ENCODE data around the gene KCNQ1. TPM values are rescaled to one million over a fixed set of nuclear protein-coding genes. Genes with fewer than 3 reads are reported as not detected.

KCNQ1 gene
- total and polyA plus RNA-seq, 2 of the 13 experiments (the other 11 are each of a cell fraction or from before 2014, with no cell fraction given): 0.02 to 0.08 TPM

DNA sequence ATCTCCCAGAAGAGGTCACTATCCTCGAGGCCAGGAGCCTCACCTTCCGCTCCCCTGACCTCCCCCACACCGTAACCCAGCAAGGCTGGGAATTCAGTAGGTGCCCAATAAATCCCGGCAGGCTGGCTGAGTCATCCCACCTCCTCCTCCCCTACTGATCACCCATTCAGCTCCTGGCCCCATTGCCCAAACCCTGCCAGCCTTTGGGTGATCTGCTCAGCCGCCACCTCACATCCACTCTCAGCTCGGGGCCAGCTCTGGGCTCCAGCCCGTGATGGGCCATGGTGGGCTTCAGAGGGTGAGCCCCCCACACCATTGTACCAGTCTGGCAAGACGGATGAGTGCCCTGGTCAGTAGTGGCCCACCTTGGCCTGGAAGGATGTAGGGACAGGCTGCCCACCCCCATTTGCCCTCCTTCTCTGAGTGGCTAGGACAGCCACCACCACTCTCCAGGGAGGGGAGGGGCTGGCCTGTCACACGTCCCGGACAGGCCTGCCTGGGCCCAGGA, 8.7 kb upstream of the KCNQ1 start:
- no peak overlapping the region for H2AFZ ChIP-seq (ENCODE audit: low read length)
- H3K79me2 ChIP-seq (ENCODE audit: insufficient read depth, low read length): no peaks in the 10 kb centered on the region
- H3K27me3 ChIP-seq (ENCODE audit: control insufficient read depth in 1 of 2, insufficient read depth in 2 of 2, low read length in 2 of 2): peaks cover 10 to 64% of the 10 kb centered on the region in 2 experiments; a peak in 4 of 5 replicates
- H3K4me3 ChIP-seq (replicated peaks in 1 of 3; ENCODE audit: insufficient read depth in 1 of 3, low read depth in 2 of 3, low read length in 3 of 3): no peak overlapping the region
- H3K36me3 ChIP-seq (replicated peaks in 1 of 2; ENCODE audit: control insufficient read depth in 1 of 2, insufficient read depth in 2 of 2, low read length in 2 of 2): no peaks in the 10 kb centered on the region
- DNase-seq (ENCODE audit: low spot score) (no peak), ATAC-seq (no peak; the same call in 2 of the 3 replicates), FAIRE-seq (no peak)
- intact Hi-C loops (cut with micrococcal nuclease; ENCODE audit: unreplicated experiment) (no loop called here), in situ Hi-C loops (cut with HindIII; ENCODE audit: extremely low pct_ligation_motif_present, low pct_unique_long_range_greater_than_20kb) (no loop called here)
- no peaks in the 10 kb centered on the region for H3K9me3 ChIP-seq (ENCODE audit: low read length)
- ChIA-PET POLR2A (no interaction called here), CTCF (ENCODE audit: low intra/inter-chr PET ratio, low total read pairs) (no interaction called here)
- no peaks in the 10 kb centered on the region; the same call in 1 of the 2 replicates for H4K20me1 ChIP-seq (ENCODE audit: insufficient read depth, low read length)
- no peak overlapping the region for H3K27ac ChIP-seq (ENCODE audit: extremely low read length, insufficient read depth, low read length)
- H3K4me1 ChIP-seq (ENCODE audit: insufficient read depth, low read length): no peaks in the 10 kb centered on the region
- no TSS peak for BruUV-seq (replicated peaks)
- TF ChIP-seq POLR2AphosphoS2 (IDR thresholded peaks at IDR 0.05; ENCODE audit: low read depth, low read length) (no peak), REXO4 (CRISPR knock-in tag; IDR thresholded peaks at IDR 0.05; ENCODE audit: borderline replicate concordance) (no peak), ZBTB38 (CRISPR knock-in tag; IDR thresholded peaks at IDR 0.05) (no peak), ZFP36 (IDR thresholded peaks at IDR 0.05; ENCODE audit: borderline replicate concordance, low read depth, low read length, partially characterized antibody) (no peak), GTF2F1 (IDR thresholded peaks at IDR 0.05; ENCODE audit: low read length) (no peak), SMC3 (IDR thresholded peaks at IDR 0.05; ENCODE audit: low read length) (no peak), NFE2L1 (CRISPR knock-in tag; IDR thresholded peaks at IDR 0.05; ENCODE audit: borderline replicate concordance) (no peak)
- TF ChIP-seq, protein P1, sequence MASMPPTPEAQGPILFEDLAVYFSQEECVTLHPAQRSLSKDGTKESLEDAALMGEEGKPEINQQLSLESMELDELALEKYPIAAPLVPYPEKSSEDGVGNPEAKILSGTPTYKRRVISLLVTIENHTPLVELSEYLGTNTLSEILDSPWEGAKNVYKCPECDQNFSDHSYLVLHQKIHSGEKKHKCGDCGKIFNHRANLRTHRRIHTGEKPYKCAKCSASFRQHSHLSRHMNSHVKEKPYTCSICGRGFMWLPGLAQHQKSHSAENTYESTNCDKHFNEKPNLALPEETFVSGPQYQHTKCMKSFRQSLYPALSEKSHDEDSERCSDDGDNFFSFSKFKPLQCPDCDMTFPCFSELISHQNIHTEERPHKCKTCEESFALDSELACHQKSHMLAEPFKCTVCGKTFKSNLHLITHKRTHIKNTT (CRISPR knock-in tag; IDR thresholded peaks at IDR 0.05): no peak
- TF ChIP-seq, protein P2, sequence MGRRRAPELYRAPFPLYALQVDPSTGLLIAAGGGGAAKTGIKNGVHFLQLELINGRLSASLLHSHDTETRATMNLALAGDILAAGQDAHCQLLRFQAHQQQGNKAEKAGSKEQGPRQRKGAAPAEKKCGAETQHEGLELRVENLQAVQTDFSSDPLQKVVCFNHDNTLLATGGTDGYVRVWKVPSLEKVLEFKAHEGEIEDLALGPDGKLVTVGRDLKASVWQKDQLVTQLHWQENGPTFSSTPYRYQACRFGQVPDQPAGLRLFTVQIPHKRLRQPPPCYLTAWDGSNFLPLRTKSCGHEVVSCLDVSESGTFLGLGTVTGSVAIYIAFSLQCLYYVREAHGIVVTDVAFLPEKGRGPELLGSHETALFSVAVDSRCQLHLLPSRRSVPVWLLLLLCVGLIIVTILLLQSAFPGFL (CRISPR knock-in tag; IDR thresholded peaks at IDR 0.05): no peak
- TF ChIP-seq, protein P3, sequence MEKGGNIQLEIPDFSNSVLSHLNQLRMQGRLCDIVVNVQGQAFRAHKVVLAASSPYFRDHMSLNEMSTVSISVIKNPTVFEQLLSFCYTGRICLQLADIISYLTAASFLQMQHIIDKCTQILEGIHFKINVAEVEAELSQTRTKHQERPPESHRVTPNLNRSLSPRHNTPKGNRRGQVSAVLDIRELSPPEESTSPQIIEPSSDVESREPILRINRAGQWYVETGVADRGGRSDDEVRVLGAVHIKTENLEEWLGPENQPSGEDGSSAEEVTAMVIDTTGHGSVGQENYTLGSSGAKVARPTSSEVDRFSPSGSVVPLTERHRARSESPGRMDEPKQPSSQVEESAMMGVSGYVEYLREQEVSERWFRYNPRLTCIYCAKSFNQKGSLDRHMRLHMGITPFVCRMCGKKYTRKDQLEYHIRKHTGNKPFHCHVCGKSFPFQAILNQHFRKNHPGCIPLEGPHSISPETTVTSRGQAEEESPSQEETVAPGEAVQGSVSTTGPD (CRISPR knock-in tag; IDR thresholded peaks at IDR 0.05): no peak
- TF ChIP-seq, protein P4, sequence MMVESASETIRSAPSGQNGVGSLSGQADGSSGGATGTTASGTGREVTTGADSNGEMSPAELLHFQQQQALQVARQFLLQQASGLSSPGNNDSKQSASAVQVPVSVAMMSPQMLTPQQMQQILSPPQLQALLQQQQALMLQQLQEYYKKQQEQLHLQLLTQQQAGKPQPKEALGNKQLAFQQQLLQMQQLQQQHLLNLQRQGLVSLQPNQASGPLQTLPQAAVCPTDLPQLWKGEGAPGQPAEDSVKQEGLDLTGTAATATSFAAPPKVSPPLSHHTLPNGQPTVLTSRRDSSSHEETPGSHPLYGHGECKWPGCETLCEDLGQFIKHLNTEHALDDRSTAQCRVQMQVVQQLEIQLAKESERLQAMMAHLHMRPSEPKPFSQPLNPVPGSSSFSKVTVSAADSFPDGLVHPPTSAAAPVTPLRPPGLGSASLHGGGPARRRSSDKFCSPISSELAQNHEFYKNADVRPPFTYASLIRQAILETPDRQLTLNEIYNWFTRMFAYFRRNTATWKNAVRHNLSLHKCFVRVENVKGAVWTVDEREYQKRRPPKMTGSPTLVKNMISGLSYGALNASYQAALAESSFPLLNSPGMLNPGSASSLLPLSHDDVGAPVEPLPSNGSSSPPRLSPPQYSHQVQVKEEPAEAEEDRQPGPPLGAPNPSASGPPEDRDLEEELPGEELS (CRISPR knock-in tag; IDR thresholded peaks at IDR 0.05): no peak
- TF ChIP-seq, protein P5, sequence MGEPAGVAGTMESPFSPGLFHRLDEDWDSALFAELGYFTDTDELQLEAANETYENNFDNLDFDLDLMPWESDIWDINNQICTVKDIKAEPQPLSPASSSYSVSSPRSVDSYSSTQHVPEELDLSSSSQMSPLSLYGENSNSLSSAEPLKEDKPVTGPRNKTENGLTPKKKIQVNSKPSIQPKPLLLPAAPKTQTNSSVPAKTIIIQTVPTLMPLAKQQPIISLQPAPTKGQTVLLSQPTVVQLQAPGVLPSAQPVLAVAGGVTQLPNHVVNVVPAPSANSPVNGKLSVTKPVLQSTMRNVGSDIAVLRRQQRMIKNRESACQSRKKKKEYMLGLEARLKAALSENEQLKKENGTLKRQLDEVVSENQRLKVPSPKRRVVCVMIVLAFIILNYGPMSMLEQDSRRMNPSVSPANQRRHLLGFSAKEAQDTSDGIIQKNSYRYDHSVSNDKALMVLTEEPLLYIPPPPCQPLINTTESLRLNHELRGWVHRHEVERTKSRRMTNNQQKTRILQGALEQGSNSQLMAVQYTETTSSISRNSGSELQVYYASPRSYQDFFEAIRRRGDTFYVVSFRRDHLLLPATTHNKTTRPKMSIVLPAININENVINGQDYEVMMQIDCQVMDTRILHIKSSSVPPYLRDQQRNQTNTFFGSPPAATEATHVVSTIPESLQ (CRISPR knock-in tag; conservative IDR thresholded peaks at IDR 0.05): no peak
- TF ChIP-seq, protein P6, sequence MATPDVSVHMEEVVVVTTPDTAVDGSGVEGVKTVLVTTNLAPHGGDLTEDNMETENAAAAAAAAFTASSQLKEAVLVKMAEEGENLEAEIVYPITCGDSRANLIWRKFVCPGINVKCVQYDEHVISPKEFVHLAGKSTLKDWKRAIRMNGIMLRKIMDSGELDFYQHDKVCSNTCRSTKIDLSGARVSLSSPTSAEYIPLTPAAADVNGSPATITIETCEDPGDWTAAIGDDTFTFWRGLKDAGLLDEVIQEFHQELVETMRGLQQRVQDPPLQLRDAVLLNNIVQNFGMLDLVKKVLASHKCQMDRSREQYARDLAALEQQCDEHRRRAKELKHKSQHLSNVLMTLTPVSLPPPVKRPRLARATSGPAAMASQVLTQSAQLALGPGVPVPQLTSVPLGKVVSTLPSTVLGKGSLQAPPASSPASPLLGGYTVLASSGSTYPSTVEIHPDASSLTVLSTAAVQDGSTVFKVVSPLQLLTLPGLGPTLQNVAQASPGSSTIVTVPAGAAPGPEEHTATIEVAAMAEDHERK (CRISPR knock-in tag; IDR thresholded peaks at IDR 0.05; ENCODE audit: low read depth): no peak
- no peak overlapping the region for H3K9ac ChIP-seq (ENCODE audit: insufficient read depth, low read depth, low read length)
- 15% methylated on average over 5 of the region's 10 CpGs for WGBS (ENCODE audit: low lambda C conversion rate)
- H3K4me2 ChIP-seq (ENCODE audit: low read depth, low read length): no peak overlapping the region

All from HepG2 (cell line).